ENCODE measurements around the gene WAC. TPM values are rescaled to one million over a fixed set of nuclear protein-coding genes. Genes with fewer than 3 reads are reported as not detected.
"Not testable (repeated sequence)": the region's sequence is repeated elsewhere in the genome, so short reads cannot be mapped to it uniquely, and the experiment has no call there.

WAC gene
- total RNA-seq, 1 experiment from 2014 or later, result 125 TPM

- Histone ChIP-seq H3K4me3 (ENCODE audit: low read depth, low read length, poor library complexity, severe bottlenecking) (no peak overlapping the region), H3K27ac (ENCODE audit: low read depth, low read length, poor library complexity, severe bottlenecking) (no peak overlapping the region), H3K36me3 (ENCODE audit: insufficient read depth, low read length, poor library complexity, severe bottlenecking) (no peaks in the 10 kb centered on the region), H3K4me1 (ENCODE audit: insufficient read depth, low read length, poor library complexity, severe bottlenecking) (peaks cover 4% of the 10 kb centered on the region), H3K9me3 (ENCODE audit: low read depth, low read length, poor library complexity, severe bottlenecking) (no peaks in the 10 kb centered on the region), H3K27me3 (replicated peaks; ENCODE audit: insufficient read depth, low read depth, low read length, poor library complexity) (no peaks in the 10 kb centered on the region)
- POLR2A ChIA-PET (ENCODE audit: low non-redundant PET), result no interaction called here
- intact Hi-C loops (cut with micrococcal nuclease; ENCODE audit: unreplicated experiment), result no loop called here
- TF ChIP-seq CTCF (conservative IDR thresholded peaks at IDR 0.05; ENCODE audit: low read depth, low read length), result no peak
- no peak for TF ChIP-seq EZH2 (IDR thresholded peaks at IDR 0.05; ENCODE audit: borderline replicate concordance, low read depth, low read length, poor library complexity, severe bottlenecking)
- BruUV-seq (replicated peaks), result no TSS peak
- CTCF ChIA-PET, result no interaction called here
- DNase-seq (ENCODE audit: low spot score), result no peak
Measured at GRCh38 chr10:28496017-28496416, 36.9 kb upstream of the WAC start.

GRCh38 chr10:28496481-28496961 lies 36.4 kb upstream of the WAC start:
- Histone ChIP-seq H3K27me3 (replicated peaks; ENCODE audit: insufficient read depth, low read depth, low read length, poor library complexity) (no peaks in the 10 kb centered on the region), H3K4me1 (ENCODE audit: insufficient read depth, low read length, poor library complexity, severe bottlenecking) (peaks cover 4% of the 10 kb centered on the region), H3K36me3 (ENCODE audit: insufficient read depth, low read length, poor library complexity, severe bottlenecking) (no peaks in the 10 kb centered on the region), H3K9me3 (ENCODE audit: low read depth, low read length, poor library complexity, severe bottlenecking) (no peaks in the 10 kb centered on the region), H3K4me3 (ENCODE audit: low read depth, low read length, poor library complexity, severe bottlenecking) (no peak overlapping the region), H3K27ac (ENCODE audit: low read depth, low read length, poor library complexity, severe bottlenecking) (no peak overlapping the region)
- TF ChIP-seq EZH2 (IDR thresholded peaks at IDR 0.05; ENCODE audit: borderline replicate concordance, low read depth, low read length, poor library complexity, severe bottlenecking) (no peak), CTCF (conservative IDR thresholded peaks at IDR 0.05; ENCODE audit: low read depth, low read length) (no peak)
- no TSS peak for BruUV-seq (replicated peaks)
- CTCF ChIA-PET, result no interaction called here
- POLR2A ChIA-PET (ENCODE audit: low non-redundant PET), result no interaction called here
- intact Hi-C loops (cut with micrococcal nuclease; ENCODE audit: unreplicated experiment), result no loop called here
- DNase-seq (ENCODE audit: low spot score), result no peak

GRCh38 chr10:28497313-28498126 lies 35.4 kb upstream of the WAC start:
- ChIA-PET POLR2A (ENCODE audit: low non-redundant PET) (no interaction called here), CTCF (no interaction called here)
- DNase-seq (ENCODE audit: low spot score), result no peak
- Histone ChIP-seq H3K36me3 (ENCODE audit: insufficient read depth, low read length, poor library complexity, severe bottlenecking) (no peaks in the 10 kb centered on the region), H3K9me3 (ENCODE audit: low read depth, low read length, poor library complexity, severe bottlenecking) (no peaks in the 10 kb centered on the region), H3K4me3 (ENCODE audit: low read depth, low read length, poor library complexity, severe bottlenecking) (no peak overlapping the region), H3K27ac (ENCODE audit: low read depth, low read length, poor library complexity, severe bottlenecking) (no peak overlapping the region), H3K27me3 (replicated peaks; ENCODE audit: insufficient read depth, low read depth, low read length, poor library complexity) (no peaks in the 10 kb centered on the region), H3K4me1 (ENCODE audit: insufficient read depth, low read length, poor library complexity, severe bottlenecking) (peaks cover 4% of the 10 kb centered on the region)
- intact Hi-C loops (cut with micrococcal nuclease; ENCODE audit: unreplicated experiment), result no loop called here
- BruUV-seq (replicated peaks), result no TSS peak
- TF ChIP-seq EZH2 (IDR thresholded peaks at IDR 0.05; ENCODE audit: borderline replicate concordance, low read depth, low read length, poor library complexity, severe bottlenecking), result no peak
- TF ChIP-seq CTCF (conservative IDR thresholded peaks at IDR 0.05; ENCODE audit: low read depth, low read length), result no peak

GRCh38 chr10:28500203-28500602 lies 32.7 kb upstream of the WAC start:
- H3K9me3 ChIP-seq (ENCODE audit: low read depth, low read length, poor library complexity, severe bottlenecking); H3K27me3 ChIP-seq (replicated peaks; ENCODE audit: insufficient read depth, low read depth, low read length, poor library complexity); BruUV-seq (replicated peaks); DNase-seq (ENCODE audit: low spot score); H3K36me3 ChIP-seq (ENCODE audit: insufficient read depth, low read length, poor library complexity, severe bottlenecking); intact Hi-C loops (cut with micrococcal nuclease; ENCODE audit: unreplicated experiment); CTCF ChIA-PET; H3K4me1 ChIP-seq (ENCODE audit: insufficient read depth, low read length, poor library complexity, severe bottlenecking); H3K4me3 ChIP-seq (ENCODE audit: low read depth, low read length, poor library complexity, severe bottlenecking); POLR2A ChIA-PET (ENCODE audit: low non-redundant PET); H3K27ac ChIP-seq (ENCODE audit: low read depth, low read length, poor library complexity, severe bottlenecking): not testable (repeated sequence)

Data from A673 (cell line).